HEK293 (cell line): ENCODE data around the gene UBALD2.

Source experiments
- CTCF ChIA-PET: fragments of 350-600 bp; formaldehyde crosslinking; extraction: SDS; loops from one replicate; lab custom pipeline; 2021; ENCODE audit warnings: antibody characterized with exemption; lab: Yijun Ruan, JAX
- POLR2A ChIA-PET: fragments of 300-600 bp; formaldehyde crosslinking; extraction: SDS; loops from one replicate; lab custom pipeline; 2020; ENCODE audit warnings: antibody characterized with exemption, inconsistent platforms; lab: Yijun Ruan, JAX
- H3K27ac ChIP-seq: fragments of 200-500 bp; sonication (Bioruptor generic); 2 replicates; pipeline ENCODE4 v1.5.1; 2014; ENCODE audit warnings: low read depth, low read length, control low read depth, inconsistent platforms; ENCODE audit errors: extremely low read depth
- H3K36me3 ChIP-seq, 2 experiments: fragments of 200-500 bp in 1 of 2; sonication (Bioruptor generic) in 1 of 2; 1 replicate in 1 of 2; 2 replicates in 1 of 2; pipeline ENCODE4 v1.5.1; 2014 to 2017; ENCODE audit warnings: inconsistent platforms in 2 of 2, low read length in 2 of 2; ENCODE audit not compliant: control insufficient read depth in 2 of 2, insufficient read depth in 1 of 2
- H3K4me1 ChIP-seq: fragments of 200-500 bp; sonication (Bioruptor generic); 2 replicates; pipeline ENCODE4 v1.5.1; 2014; ENCODE audit warnings: mild to moderate bottlenecking, low read length, inconsistent platforms; ENCODE audit not compliant: control insufficient read depth, insufficient read depth
- H3K4me3 ChIP-seq: 2 replicates; pipeline ENCODE4 v1.5.1; 2011; ENCODE audit warnings: low read depth, mild to moderate bottlenecking, control low read depth, low read length, moderate library complexity
- H3K9me3 ChIP-seq: fragments of 200-500 bp; sonication (Bioruptor generic); 2 replicates; pipeline ENCODE4 v1.5.1; 2014; ENCODE audit warnings: low read depth, low read length, inconsistent platforms; ENCODE audit not compliant: control insufficient read depth, insufficient read depth
- FEZF1 ChIP-seq: fragments of 450-650 bp; formaldehyde crosslinking; IDR thresholded peaks from 2 replicates; pipeline ENCODE4 v1.5.1; 2016; ENCODE audit warnings: missing biosample characterization, missing genetic modification characterization
- IKZF3 ChIP-seq: fragments of 450-650 bp; IDR thresholded peaks from 2 replicates; pipeline ENCODE4 v1.5.0; 2018; ENCODE audit warnings: missing biosample characterization, mild to moderate bottlenecking, missing genetic modification characterization, moderate library complexity
- SCRT1 ChIP-seq: fragments of 450-650 bp; formaldehyde crosslinking; IDR thresholded peaks from 2 replicates; pipeline ENCODE4 v1.5.1; 2016; ENCODE audit warnings: missing biosample characterization, missing genetic modification characterization, borderline replicate concordance
- SCRT2 ChIP-seq: fragments of 450-650 bp; formaldehyde crosslinking; IDR thresholded peaks from 2 replicates; pipeline ENCODE4 v1.5.1; 2016; ENCODE audit warnings: missing biosample characterization, missing genetic modification characterization
- ZBTB17 ChIP-seq: fragments of 450-650 bp; formaldehyde crosslinking; IDR thresholded peaks from 2 replicates; pipeline ENCODE4 v1.5.1; 2016; ENCODE audit warnings: missing biosample characterization, missing genetic modification characterization
- ZBTB44 ChIP-seq: fragments of 450-650 bp; IDR thresholded peaks from 2 replicates; pipeline ENCODE4 v1.5.1; 2018; ENCODE audit warnings: missing biosample characterization, mild to moderate bottlenecking, missing genetic modification characterization
- ZFHX2 ChIP-seq: fragments of 450-650 bp; formaldehyde crosslinking; conservative IDR thresholded peaks from 2 replicates; pipeline ENCODE4 v1.5.1; 2016; ENCODE audit warnings: missing biosample characterization, missing genetic modification characterization
- ZFP69B ChIP-seq: fragments of 450-650 bp; formaldehyde crosslinking; IDR thresholded peaks from 2 replicates; pipeline ENCODE4 v1.5.1; 2016; ENCODE audit warnings: missing biosample characterization, missing genetic modification characterization
- ZNF2 ChIP-seq: fragments of 450-650 bp; formaldehyde crosslinking; IDR thresholded peaks from 2 replicates; pipeline ENCODE4 v1.5.1; 2016; ENCODE audit warnings: missing biosample characterization, missing genetic modification characterization
- ZNF335 ChIP-seq: fragments of 450-650 bp; formaldehyde crosslinking; conservative IDR thresholded peaks from 2 replicates; pipeline ENCODE4 v1.5.1; 2016; ENCODE audit warnings: missing biosample characterization, missing genetic modification characterization
- ZNF600 ChIP-seq: fragments of 450-650 bp; formaldehyde crosslinking; IDR thresholded peaks from 2 replicates; pipeline ENCODE4 v1.5.1; 2016; ENCODE audit warnings: missing biosample characterization, missing genetic modification characterization
- ZNF624 ChIP-seq: fragments of 450-650 bp; formaldehyde crosslinking; IDR thresholded peaks from 2 replicates; pipeline ENCODE4 v1.5.1; 2017; ENCODE audit warnings: missing biosample characterization, missing genetic modification characterization
- ZNF629 ChIP-seq: fragments of 450-650 bp; formaldehyde crosslinking; IDR thresholded peaks from 2 replicates; pipeline ENCODE4 v1.5.1; 2017; ENCODE audit warnings: missing biosample characterization, missing genetic modification characterization
- ZNF654 ChIP-seq: fragments of 450-650 bp; formaldehyde crosslinking; IDR thresholded peaks from 2 replicates; pipeline ENCODE4 v1.5.1; 2016; ENCODE audit warnings: low read depth, missing biosample characterization, missing genetic modification characterization
- ZNF76 ChIP-seq: fragments of 450-650 bp; formaldehyde crosslinking; IDR thresholded peaks from 2 replicates; pipeline ENCODE4; 2016; ENCODE audit warnings: low read depth, missing biosample characterization, missing genetic modification characterization, borderline replicate concordance
- ZNF777 ChIP-seq: fragments of 450-650 bp; formaldehyde crosslinking; IDR thresholded peaks from 2 replicates; pipeline ENCODE4 v1.5.1; 2017; ENCODE audit warnings: missing biosample characterization, missing genetic modification characterization, borderline replicate concordance
- ZSCAN23 ChIP-seq: fragments of 450-650 bp; formaldehyde crosslinking; IDR thresholded peaks from 2 replicates; pipeline ENCODE4 v1.5.1; 2016; ENCODE audit warnings: missing biosample characterization, missing genetic modification characterization
- ZSCAN30 ChIP-seq: fragments of 450-650 bp; IDR thresholded peaks from 2 replicates; pipeline ENCODE4 v1.5.1; 2018; ENCODE audit warnings: missing biosample characterization, mild to moderate bottlenecking, missing genetic modification characterization, moderate library complexity
- TF ChIP-seq, protein P1 (sequence below): fragments of 450-650 bp; formaldehyde crosslinking; IDR thresholded peaks from 2 replicates; pipeline ENCODE4 v1.5.1; 2016; ENCODE audit warnings: missing biosample characterization, missing genetic modification characterization
- TF ChIP-seq, protein P2 (sequence below): fragments of 450-650 bp; formaldehyde crosslinking; IDR thresholded peaks from 2 replicates; pipeline ENCODE4 v1.5.1; 2016; ENCODE audit warnings: missing biosample characterization, missing genetic modification characterization
- TF ChIP-seq, protein P3 (sequence below): fragments of 450-650 bp; IDR thresholded peaks from 2 replicates; pipeline ENCODE4 v1.5.1; 2018; ENCODE audit warnings: missing biosample characterization, missing genetic modification characterization
- TF ChIP-seq, protein P4 (sequence below): fragments of 450-650 bp; formaldehyde crosslinking; IDR thresholded peaks from 2 replicates; pipeline ENCODE4 v1.5.1; 2016; ENCODE audit warnings: missing biosample characterization, missing genetic modification characterization
- TF ChIP-seq, protein P5 (sequence below): fragments of 450-650 bp; formaldehyde crosslinking; IDR thresholded peaks from 2 replicates; pipeline ENCODE4 v1.5.1; 2016; ENCODE audit warnings: missing biosample characterization, missing genetic modification characterization
- TF ChIP-seq, protein P6 (sequence below): fragments of 450-650 bp; formaldehyde crosslinking; IDR thresholded peaks from 2 replicates; pipeline ENCODE4 v1.5.1; 2016; ENCODE audit warnings: missing biosample characterization, missing genetic modification characterization

Gene UBALD2

DNA sequence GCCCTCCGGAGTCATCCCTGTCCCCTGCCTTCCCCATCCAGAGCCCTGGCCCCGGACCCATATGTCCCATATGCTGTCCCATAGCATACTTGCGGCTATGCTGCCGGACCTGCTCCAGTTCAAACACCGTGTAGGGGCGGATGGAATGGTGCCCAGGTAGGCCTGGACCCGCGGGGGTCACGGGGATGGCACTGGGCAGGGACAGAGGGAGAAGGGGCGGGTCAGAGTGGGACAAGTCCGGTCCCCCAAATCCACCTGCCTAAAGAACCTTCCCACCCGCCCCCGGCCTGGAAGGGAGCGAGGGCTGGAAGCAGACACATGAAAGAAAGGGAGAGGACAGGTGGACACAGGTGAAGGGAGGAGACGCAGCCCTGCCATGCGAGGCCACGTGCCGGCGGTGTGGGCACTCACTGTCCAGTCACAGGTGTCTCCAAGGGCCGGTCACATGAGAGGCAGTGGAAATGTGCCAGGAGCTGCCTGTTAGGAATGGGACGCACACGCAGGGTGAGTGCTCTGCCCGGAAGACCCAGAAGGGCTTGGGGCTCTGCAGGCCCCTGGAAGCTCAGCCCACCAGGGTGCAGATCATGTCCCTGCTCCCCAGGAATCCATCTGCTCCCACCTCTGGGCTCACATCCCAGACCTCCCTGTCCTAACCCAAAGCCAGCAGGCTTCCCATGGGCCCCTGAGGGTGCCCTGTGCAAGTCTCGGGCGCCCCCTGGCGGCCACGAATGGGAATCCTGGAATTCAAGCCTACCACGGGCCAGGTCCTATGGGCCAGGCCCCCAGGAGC lies 14.0 kb downstream of the UBALD2 start:
- ChIA-PET POLR2A (interaction anchor here (0.5 to 2.0 kb wide), 11 partner anchors 9 to 311 kb away, joined by 3 to 13 read pairs (median 4); partner anchors contain the start of genes SRP68 and UBALD2), CTCF (interaction anchor here (0.5 to 4.8 kb wide), 78 partner anchors 10 to 1621 kb away, joined by 3 to 191 read pairs (median 4); partner anchors contain the start of genes CDK3, EXOC7, MRPL38 and PRPSAP1)
- H3K4me1 ChIP-seq: no peaks in the 10 kb centered on the region
- no peaks in the 10 kb centered on the region for H3K9me3 ChIP-seq
- H3K27ac ChIP-seq: no peak overlapping the region
- no peak overlapping the region for H3K4me3 ChIP-seq
- H3K36me3 ChIP-seq: peaks cover 0 to 3% of the 10 kb centered on the region in 2 experiments; a peak in 1 of 3 replicates
- TF ChIP-seq IKZF3 (tag by site-specific recombination) (peak; percentile 95), ZNF654 (tag by site-specific recombination) (peak; percentile 86), ZNF777 (tag by site-specific recombination) (no peak), ZBTB44 (tag by site-specific recombination) (no peak), ZNF629 (tag by site-specific recombination) (no peak), SCRT2 (tag by site-specific recombination) (peak; percentile 74), ZFP69B (tag by site-specific recombination) (peak; percentile 75), ZBTB17 (peak; percentile 67), ZNF600 (tag by site-specific recombination) (0 out of 2 replicates have a peak, but pooled peaks have one; percentile 43), ZNF624 (tag by site-specific recombination) (no peak), ZSCAN30 (tag by site-specific recombination) (0 out of 2 replicates have a peak, but pooled peaks have one; percentile 42), ZNF2 (peak; percentile 64; the same call in 1 of the 2 replicates), ZSCAN23 (tag by site-specific recombination) (no peak), ZFHX2 (tag by site-specific recombination) (peak; percentile 17; the same call in 1 of the 2 replicates), ZNF335 (tag by site-specific recombination) (peak; percentile 66), FEZF1 (tag by site-specific recombination) (no peak), ZNF76 (tag by site-specific recombination) (peak; percentile 82; the same call in 1 of the 2 replicates), SCRT1 (peak; percentile 48)
- TF ChIP-seq, protein P1, sequence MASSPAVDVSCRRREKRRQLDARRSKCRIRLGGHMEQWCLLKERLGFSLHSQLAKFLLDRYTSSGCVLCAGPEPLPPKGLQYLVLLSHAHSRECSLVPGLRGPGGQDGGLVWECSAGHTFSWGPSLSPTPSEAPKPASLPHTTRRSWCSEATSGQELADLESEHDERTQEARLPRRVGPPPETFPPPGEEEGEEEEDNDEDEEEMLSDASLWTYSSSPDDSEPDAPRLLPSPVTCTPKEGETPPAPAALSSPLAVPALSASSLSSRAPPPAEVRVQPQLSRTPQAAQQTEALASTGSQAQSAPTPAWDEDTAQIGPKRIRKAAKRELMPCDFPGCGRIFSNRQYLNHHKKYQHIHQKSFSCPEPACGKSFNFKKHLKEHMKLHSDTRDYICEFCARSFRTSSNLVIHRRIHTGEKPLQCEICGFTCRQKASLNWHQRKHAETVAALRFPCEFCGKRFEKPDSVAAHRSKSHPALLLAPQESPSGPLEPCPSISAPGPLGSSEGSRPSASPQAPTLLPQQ (tag by site-specific recombination): peak; percentile 55
- TF ChIP-seq, protein P2, sequence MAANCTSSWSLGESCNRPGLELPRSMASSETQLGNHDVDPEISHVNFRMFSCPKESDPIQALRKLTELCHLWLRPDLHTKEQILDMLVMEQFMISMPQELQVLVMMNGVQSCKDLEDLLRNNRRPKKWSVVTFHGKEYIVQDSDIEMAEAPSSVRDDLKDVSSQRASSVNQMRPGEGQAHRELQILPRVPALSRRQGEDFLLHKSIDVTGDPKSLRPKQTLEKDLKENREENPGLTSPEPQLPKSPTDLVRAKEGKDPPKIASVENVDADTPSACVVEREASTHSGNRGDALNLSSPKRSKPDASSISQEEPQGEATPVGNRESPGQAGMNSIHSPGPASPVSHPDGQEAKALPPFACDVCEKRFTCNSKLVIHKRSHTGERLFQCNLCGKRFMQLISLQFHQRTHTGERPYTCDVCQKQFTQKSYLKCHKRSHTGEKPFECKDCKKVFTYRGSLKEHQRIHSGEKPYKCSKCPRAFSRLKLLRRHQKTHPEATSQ (tag by site-specific recombination): no peak
- TF ChIP-seq, protein P3, sequence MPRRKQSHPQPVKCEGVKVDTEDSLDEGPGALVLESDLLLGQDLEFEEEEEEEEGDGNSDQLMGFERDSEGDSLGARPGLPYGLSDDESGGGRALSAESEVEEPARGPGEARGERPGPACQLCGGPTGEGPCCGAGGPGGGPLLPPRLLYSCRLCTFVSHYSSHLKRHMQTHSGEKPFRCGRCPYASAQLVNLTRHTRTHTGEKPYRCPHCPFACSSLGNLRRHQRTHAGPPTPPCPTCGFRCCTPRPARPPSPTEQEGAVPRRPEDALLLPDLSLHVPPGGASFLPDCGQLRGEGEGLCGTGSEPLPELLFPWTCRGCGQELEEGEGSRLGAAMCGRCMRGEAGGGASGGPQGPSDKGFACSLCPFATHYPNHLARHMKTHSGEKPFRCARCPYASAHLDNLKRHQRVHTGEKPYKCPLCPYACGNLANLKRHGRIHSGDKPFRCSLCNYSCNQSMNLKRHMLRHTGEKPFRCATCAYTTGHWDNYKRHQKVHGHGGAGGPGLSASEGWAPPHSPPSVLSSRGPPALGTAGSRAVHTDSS (tag by site-specific recombination): no peak
- TF ChIP-seq, protein P4, sequence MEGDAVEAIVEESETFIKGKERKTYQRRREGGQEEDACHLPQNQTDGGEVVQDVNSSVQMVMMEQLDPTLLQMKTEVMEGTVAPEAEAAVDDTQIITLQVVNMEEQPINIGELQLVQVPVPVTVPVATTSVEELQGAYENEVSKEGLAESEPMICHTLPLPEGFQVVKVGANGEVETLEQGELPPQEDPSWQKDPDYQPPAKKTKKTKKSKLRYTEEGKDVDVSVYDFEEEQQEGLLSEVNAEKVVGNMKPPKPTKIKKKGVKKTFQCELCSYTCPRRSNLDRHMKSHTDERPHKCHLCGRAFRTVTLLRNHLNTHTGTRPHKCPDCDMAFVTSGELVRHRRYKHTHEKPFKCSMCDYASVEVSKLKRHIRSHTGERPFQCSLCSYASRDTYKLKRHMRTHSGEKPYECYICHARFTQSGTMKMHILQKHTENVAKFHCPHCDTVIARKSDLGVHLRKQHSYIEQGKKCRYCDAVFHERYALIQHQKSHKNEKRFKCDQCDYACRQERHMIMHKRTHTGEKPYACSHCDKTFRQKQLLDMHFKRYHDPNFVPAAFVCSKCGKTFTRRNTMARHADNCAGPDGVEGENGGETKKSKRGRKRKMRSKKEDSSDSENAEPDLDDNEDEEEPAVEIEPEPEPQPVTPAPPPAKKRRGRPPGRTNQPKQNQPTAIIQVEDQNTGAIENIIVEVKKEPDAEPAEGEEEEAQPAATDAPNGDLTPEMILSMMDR (tag by site-specific recombination): peak; percentile 91
- TF ChIP-seq, protein P5, sequence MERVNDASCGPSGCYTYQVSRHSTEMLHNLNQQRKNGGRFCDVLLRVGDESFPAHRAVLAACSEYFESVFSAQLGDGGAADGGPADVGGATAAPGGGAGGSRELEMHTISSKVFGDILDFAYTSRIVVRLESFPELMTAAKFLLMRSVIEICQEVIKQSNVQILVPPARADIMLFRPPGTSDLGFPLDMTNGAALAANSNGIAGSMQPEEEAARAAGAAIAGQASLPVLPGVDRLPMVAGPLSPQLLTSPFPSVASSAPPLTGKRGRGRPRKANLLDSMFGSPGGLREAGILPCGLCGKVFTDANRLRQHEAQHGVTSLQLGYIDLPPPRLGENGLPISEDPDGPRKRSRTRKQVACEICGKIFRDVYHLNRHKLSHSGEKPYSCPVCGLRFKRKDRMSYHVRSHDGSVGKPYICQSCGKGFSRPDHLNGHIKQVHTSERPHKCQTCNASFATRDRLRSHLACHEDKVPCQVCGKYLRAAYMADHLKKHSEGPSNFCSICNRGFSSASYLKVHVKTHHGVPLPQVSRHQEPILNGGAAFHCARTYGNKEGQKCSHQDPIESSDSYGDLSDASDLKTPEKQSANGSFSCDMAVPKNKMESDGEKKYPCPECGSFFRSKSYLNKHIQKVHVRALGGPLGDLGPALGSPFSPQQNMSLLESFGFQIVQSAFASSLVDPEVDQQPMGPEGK: peak; percentile 57
- TF ChIP-seq, protein P6, sequence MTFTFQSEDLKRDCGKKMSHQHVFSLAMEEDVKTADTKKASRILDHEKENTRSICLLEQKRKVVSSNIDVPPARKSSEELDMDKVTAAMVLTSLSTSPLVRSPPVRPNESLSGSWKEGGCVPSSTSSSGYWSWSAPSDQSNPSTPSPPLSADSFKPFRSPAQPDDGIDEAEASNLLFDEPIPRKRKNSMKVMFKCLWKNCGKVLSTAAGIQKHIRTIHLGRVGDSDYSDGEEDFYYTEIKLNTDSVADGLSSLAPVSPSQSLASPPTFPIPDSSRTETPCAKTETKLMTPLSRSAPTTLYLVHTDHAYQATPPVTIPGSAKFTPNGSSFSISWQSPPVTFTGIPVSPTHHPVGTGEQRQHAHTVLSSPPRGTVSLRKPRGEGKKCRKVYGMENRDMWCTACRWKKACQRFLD (tag by site-specific recombination): no peak
